HepG2 (cell line): ENCODE measurements around the gene ANKRD42. TPM values are rescaled to one million over a fixed set of nuclear protein-coding genes. Genes with fewer than 3 reads are reported as not detected.

Source experiments
- ATF1 ChIP-seq: IDR thresholded peaks from 2 replicates; pipeline ENCODE4 v1.6.1; 2016; ENCODE audit warnings: mild to moderate bottlenecking, control low read depth
- MBNL3 ChIP-seq: fragments of 250-450 bp; sonication (Bioruptor Pico); conservative IDR thresholded peaks from 2 replicates; pipeline ENCODE4 v1.8.0; 2022; ENCODE audit warnings: mild to moderate bottlenecking, inconsistent platforms
- NFKBIZ ChIP-seq: IDR thresholded peaks from 2 replicates; pipeline ENCODE4 v1.6.1; 2018; ENCODE audit warnings: missing genetic modification reagents, missing compliant biosample characterization
- NR3C1 ChIP-seq: sonication (generic); formaldehyde crosslinking; IDR thresholded peaks from 2 replicates; pipeline ENCODE4 v1.4.0; 2020; ENCODE audit warnings: missing genetic modification reagents
- REXO4 ChIP-seq: sonication (generic); formaldehyde crosslinking; IDR thresholded peaks from 2 replicates; pipeline ENCODE4 v1.8.0; 2022; ENCODE audit warnings: missing genetic modification reagents, mild to moderate bottlenecking, borderline replicate concordance
- SSRP1 ChIP-seq: IDR thresholded peaks from 2 replicates; pipeline ENCODE4 v1.6.1; 2016; ENCODE audit warnings: control low read depth
- THAP9 ChIP-seq: sonication (generic); formaldehyde crosslinking; IDR thresholded peaks from 2 replicates; pipeline ENCODE4; 2020; ENCODE audit warnings: missing genetic modification reagents, mild to moderate bottlenecking, borderline replicate concordance
- ZFP62 ChIP-seq: sonication (generic); formaldehyde crosslinking; IDR thresholded peaks from 2 replicates; pipeline ENCODE4 v1.4.0; 2020; ENCODE audit warnings: missing genetic modification reagents
- ZFP82 ChIP-seq: sonication (generic); formaldehyde crosslinking; IDR thresholded peaks from 2 replicates; pipeline ENCODE4 v1.5.1; 2020; ENCODE audit warnings: mild to moderate bottlenecking, missing genetic modification reagents, borderline replicate concordance
- ZNF3 ChIP-seq: IDR thresholded peaks from 2 replicates; pipeline ENCODE4 v1.7.0; 2017; ENCODE audit warnings: inconsistent platforms
- ZNF512 ChIP-seq: sonication (generic); formaldehyde crosslinking; IDR thresholded peaks from 2 replicates; pipeline ENCODE4 v1.4.0; 2020; ENCODE audit warnings: mild to moderate bottlenecking, missing genetic modification reagents
- ZNF557 ChIP-seq: sonication (generic); formaldehyde crosslinking; IDR thresholded peaks from 2 replicates; pipeline ENCODE4 v1.4.0; 2020; ENCODE audit warnings: missing genetic modification reagents
- polyA plus RNA-seq, 8 experiments: library from polyadenylated mRNA; depleted of rRNA in 3 of 8; stranded (reverse) in 7 of 8; unstranded in 1 of 8; fragments of >200 nt; fragmentation: Illumina TruSeq in 4 of 8; extraction: Trizol in 4 of 8; gene quantifications; 2 replicates each; pipeline versions ENCODE4 v1.2.1 to v1.2.3, GENCODE V29; 2011 to 2016; ENCODE audit warnings: low read depth in 4 of 8, missing spikeins in 1 of 8, mixed read lengths in 1 of 8; ENCODE audit not compliant: insufficient read depth in 1 of 8
- total RNA-seq, 5 experiments: library from RNA; depleted of rRNA; stranded (reverse); fragments of >200 nt; fragmentation: Illumina TruSeq; extraction: Trizol; gene quantifications; 2 replicates each; pipeline ENCODE4 v1.2.3, GENCODE V29; 2016; ENCODE audit warnings: low read depth in 1 of 5
- TF ChIP-seq, protein P1 (sequence below): sonication (generic); formaldehyde crosslinking; IDR thresholded peaks from 2 replicates; pipeline ENCODE4 v1.5.1; 2020; ENCODE audit warnings: mild to moderate bottlenecking, missing genetic modification reagents
- TF ChIP-seq, protein P2 (sequence below), 2 experiments: sonication (generic) in 1 of 2; formaldehyde crosslinking in 1 of 2; IDR thresholded peaks; 2 replicates each; pipeline versions ENCODE4 v1.4.0 to v1.6.1; 2016 to 2020; ENCODE audit warnings: borderline replicate concordance in 1 of 2, low read depth in 1 of 2, mild to moderate bottlenecking in 1 of 2, missing genetic modification reagents in 1 of 2
- TF ChIP-seq, protein P3 (sequence below): sonication (generic); formaldehyde crosslinking; IDR thresholded peaks from 2 replicates; pipeline ENCODE4 v1.5.0; 2020; ENCODE audit warnings: missing genetic modification reagents

The ANKRD42 gene
- total and polyA plus RNA-seq, 2 of the 13 experiments (the other 11 are each of a cell fraction or from before 2014, with no cell fraction given), result 2.2 to 3.7 TPM

DNA sequence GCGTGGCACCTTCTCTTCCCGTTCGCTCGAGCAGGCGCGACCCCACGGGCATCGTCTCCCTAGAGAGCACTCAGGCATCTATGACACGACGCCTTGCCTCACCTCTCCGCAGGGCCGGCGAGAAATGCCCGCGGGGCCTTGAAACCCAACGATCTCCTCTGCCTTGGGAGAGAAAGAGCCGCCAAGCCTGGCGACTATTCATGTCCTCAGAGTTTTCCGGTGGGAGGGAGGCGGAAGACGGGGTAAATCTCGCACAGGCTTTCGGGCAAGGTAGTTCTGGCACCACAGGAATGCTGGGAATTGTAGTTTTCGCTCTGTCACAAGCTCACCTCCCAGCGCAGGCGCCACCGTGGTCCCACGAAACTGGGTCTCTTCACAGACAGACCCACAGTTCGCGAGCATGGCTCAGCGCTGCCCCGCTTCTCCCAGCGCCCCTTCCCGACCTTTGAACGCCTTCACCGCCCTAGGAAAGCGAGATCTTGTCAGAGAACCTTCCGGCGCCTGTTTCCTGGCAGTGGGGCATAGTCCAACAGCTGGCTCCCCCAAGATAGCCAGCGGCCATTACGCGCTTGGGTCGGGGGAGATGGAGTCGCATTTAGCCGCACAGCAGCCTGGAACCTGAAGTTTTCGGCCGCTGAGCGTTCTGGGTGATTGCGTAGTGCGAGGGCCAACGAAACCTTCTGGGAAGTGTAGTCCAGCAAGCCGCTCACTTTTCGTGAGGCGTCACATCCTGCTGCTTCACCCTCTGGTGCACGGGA, 92.4 kb downstream of the ANKRD42 start, which contains the start of gene CCDC90B (continued):
- TF ChIP-seq, protein P1, sequence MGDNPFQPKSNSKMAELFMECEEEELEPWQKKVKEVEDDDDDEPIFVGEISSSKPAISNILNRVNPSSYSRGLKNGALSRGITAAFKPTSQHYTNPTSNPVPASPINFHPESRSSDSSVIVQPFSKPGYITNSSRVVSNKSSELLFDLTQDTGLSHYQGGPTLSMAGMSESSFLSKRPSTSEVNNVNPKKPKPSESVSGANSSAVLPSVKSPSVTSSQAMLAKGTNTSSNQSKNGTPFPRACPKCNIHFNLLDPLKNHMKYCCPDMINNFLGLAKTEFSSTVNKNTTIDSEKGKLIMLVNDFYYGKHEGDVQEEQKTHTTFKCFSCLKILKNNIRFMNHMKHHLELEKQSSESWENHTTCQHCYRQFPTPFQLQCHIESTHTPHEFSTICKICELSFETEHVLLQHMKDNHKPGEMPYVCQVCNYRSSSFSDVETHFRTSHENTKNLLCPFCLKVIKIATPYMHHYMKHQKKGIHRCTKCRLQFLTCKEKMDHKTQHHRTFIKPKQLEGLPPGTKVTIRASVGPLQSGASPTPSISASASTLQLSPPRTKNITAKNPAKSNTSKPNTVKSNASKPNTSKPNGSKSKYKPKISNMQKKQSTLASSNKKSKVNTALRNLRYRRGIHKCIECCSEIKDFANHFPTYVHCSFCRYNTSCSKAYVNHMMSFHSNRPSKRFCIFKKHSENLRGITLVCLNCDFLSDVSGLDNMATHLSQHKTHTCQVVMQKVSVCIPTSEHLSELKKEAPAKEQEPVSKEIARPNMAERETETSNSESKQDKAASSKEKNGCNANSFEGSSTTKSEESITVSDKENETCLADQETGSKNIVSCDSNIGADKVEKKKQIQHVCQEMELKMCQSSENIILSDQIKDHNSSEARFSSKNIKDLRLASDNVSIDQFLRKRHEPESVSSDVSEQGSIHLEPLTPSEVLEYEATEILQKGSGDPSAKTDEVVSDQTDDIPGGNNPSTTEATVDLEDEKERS (CRISPR knock-in tag), result peak; percentile 92
- TF ChIP-seq ZNF557 (peak; percentile 80; the same call in 1 of the 2 replicates), SSRP1 (CRISPR knock-in tag) (no peak), ATF1 (CRISPR knock-in tag) (peak; percentile 94), NFKBIZ (CRISPR knock-in tag) (peak; percentile 58; the same call in 1 of the 2 replicates), NR3C1 (CRISPR knock-in tag) (no peak), ZFP62 (CRISPR knock-in tag) (peak; percentile 30; the same call in 1 of the 2 replicates), MBNL3 (CRISPR knock-in tag) (no peak), ZNF3 (CRISPR knock-in tag) (no peak), ZNF512 (no peak), REXO4 (CRISPR knock-in tag) (no peak), THAP9 (peak; percentile 99), ZFP82 (CRISPR knock-in tag) (no peak; the same call in 1 of the 2 replicates)
- TF ChIP-seq, protein P2, sequence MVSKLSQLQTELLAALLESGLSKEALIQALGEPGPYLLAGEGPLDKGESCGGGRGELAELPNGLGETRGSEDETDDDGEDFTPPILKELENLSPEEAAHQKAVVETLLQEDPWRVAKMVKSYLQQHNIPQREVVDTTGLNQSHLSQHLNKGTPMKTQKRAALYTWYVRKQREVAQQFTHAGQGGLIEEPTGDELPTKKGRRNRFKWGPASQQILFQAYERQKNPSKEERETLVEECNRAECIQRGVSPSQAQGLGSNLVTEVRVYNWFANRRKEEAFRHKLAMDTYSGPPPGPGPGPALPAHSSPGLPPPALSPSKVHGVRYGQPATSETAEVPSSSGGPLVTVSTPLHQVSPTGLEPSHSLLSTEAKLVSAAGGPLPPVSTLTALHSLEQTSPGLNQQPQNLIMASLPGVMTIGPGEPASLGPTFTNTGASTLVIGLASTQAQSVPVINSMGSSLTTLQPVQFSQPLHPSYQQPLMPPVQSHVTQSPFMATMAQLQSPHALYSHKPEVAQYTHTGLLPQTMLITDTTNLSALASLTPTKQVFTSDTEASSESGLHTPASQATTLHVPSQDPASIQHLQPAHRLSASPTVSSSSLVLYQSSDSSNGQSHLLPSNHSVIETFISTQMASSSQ (IDR thresholded peaks at IDR 0.05; ENCODE audit: low read depth), result 0 out of 2 replicates have a peak, but pooled peaks have one; percentile 19
- TF ChIP-seq, protein P2 (CRISPR knock-in tag; IDR thresholded peaks at IDR 0.05; ENCODE audit: borderline replicate concordance), result peak; percentile 77; the same call in 1 of the 2 replicates
- TF ChIP-seq, protein P3, sequence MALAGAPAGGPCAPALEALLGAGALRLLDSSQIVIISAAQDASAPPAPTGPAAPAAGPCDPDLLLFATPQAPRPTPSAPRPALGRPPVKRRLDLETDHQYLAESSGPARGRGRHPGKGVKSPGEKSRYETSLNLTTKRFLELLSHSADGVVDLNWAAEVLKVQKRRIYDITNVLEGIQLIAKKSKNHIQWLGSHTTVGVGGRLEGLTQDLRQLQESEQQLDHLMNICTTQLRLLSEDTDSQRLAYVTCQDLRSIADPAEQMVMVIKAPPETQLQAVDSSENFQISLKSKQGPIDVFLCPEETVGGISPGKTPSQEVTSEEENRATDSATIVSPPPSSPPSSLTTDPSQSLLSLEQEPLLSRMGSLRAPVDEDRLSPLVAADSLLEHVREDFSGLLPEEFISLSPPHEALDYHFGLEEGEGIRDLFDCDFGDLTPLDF (CRISPR knock-in tag), result no peak; the same call in none of the 2 replicates
